Lung (tissue), 12 donors: ENCODE data around the gene GNS. TPM values are rescaled to one million over a fixed set of nuclear protein-coding genes. Genes with fewer than 3 reads are reported as not detected.

Experiments used
- ATAC-seq: fragments of 200-7000 bp; cut with Tn5 transposase; one replicate; pipeline ENCODE4 v1.9.1; 2020; ENCODE audit warnings: moderate number of reproducible peaks; ENCODE audit not compliant: insufficient read depth, low FRiP score
- DNase-seq, 3 donors: peaks; one replicate each; pipeline ENCODE4 v3.0.0-alpha.2; 2013 to 2017
- H3K27ac ChIP-seq, 2 donors: one replicate each; pipeline ENCODE4 v1.5.1; 2013; ENCODE audit warnings: mild to moderate bottlenecking in 2 of 2, moderate library complexity in 2 of 2, control low read depth in 1 of 2, inconsistent platforms in 1 of 2, low read depth in 1 of 2, low read length in 1 of 2
- H3K27me3 ChIP-seq, 3 donors: one replicate each; pipeline ENCODE4 v1.5.1; 2013; ENCODE audit warnings: low read length in 2 of 3; ENCODE audit not compliant: control insufficient read depth in 3 of 3, insufficient read depth in 3 of 3
- H3K36me3 ChIP-seq, 4 donors: one replicate each; pipeline ENCODE4 v1.5.1; 2013; ENCODE audit warnings: low read length in 4 of 4, mild to moderate bottlenecking in 1 of 4, moderate library complexity in 1 of 4; ENCODE audit not compliant: control insufficient read depth in 4 of 4, insufficient read depth in 4 of 4
- H3K4me1 ChIP-seq, 5 donors: one replicate each; pipeline ENCODE4 v1.5.1; 2013; ENCODE audit warnings: low read length in 5 of 5, mild to moderate bottlenecking in 2 of 5, moderate library complexity in 1 of 5; ENCODE audit not compliant: control insufficient read depth in 5 of 5, insufficient read depth in 5 of 5
- H3K4me3 ChIP-seq: one replicate; pipeline ENCODE4 v1.5.1; 2013; ENCODE audit warnings: mild to moderate bottlenecking, control low read depth, moderate library complexity
- H3K9ac ChIP-seq, 2 donors: one replicate each; pipeline ENCODE4 v1.5.1; 2013; ENCODE audit warnings: low read length in 2 of 2, control low read depth in 1 of 2; ENCODE audit not compliant: insufficient read depth in 1 of 2
- H3K9me3 ChIP-seq, 4 donors: one replicate each; pipeline ENCODE4 v1.5.1; 2013; ENCODE audit warnings: low read length in 3 of 4, mild to moderate bottlenecking in 1 of 4, moderate library complexity in 1 of 4; ENCODE audit not compliant: control insufficient read depth in 4 of 4, insufficient read depth in 3 of 4
- WGBS, 2 donors: extraction: QIAGEN DNeasy Blood & Tissue Kit; methylation state at CpG; one replicate each; pipeline ENCODE4 v1.1.7; 2013; 5-methylcytosine and 5-hydroxymethylcytosine counted together
- polyA plus RNA-seq, 2 donors: library from polyadenylated mRNA; stranded (reverse); fragments of 200-250 nt; gene quantifications; one replicate each; pipeline ENCODE4 v1.2.1, GENCODE V29; 2013
- total RNA-seq, 2 donors: library from RNA; depleted of rRNA in 1 of 2; stranded (reverse); fragments of >200 nt in 1 of 2; gene quantifications; one replicate each; pipeline ENCODE4 v1.2.1, GENCODE V29; 2014 to 2021
- TF ChIP-seq, protein P1 (sequence below): IDR thresholded peaks from 2 replicates; pipeline ENCODE4 v1.5.1; 2012; ENCODE audit warnings: mild to moderate bottlenecking; ENCODE audit errors: control extremely low read depth, extremely low read depth
- donor health status: control.
- donor health status: control.
- donor health status: Bipolar disorder and iron deficiency.
- donor health status: healthy.
- donor health status: DM: yes; HTN: yes; CAD: no.

The GNS gene
- total and polyA plus RNA-seq, 4 donors = 27.6 to 149 (median 139) TPM

DNA sequence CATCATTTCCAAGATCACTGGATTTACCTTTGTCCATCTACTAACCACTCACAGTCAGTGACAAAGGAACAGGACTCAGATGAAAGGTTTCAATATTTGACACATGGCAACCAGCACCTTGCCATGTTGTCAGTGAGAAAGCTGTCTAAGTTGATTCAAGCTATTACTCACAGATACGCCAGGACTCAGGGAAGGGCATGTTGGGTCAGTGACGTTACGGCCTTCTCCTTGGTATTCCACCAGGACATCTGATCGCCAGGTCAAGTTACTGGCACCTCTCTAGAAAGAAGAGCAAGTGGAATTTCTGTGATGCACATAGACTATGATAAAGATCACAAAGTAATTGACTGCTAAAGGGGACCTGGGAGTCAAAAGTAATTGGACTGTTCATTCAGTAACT is 36.4 kb downstream of the GNS start:
- Histone ChIP-seq H3K36me3 (peaks cover 21 to 47% (median 33%) of the 10 kb centered on the region in 4 donors), H3K27ac (no peak overlapping the region), H3K9me3 (no peaks in the 10 kb centered on the region), H3K9ac (no peak overlapping the region), H3K4me3 (no peak overlapping the region), H3K4me1 (peaks cover 0 to 1% (median 0%) of the 10 kb centered on the region in 5 donors), H3K27me3 (no peaks in the 10 kb centered on the region)
- TF ChIP-seq, protein P1, sequence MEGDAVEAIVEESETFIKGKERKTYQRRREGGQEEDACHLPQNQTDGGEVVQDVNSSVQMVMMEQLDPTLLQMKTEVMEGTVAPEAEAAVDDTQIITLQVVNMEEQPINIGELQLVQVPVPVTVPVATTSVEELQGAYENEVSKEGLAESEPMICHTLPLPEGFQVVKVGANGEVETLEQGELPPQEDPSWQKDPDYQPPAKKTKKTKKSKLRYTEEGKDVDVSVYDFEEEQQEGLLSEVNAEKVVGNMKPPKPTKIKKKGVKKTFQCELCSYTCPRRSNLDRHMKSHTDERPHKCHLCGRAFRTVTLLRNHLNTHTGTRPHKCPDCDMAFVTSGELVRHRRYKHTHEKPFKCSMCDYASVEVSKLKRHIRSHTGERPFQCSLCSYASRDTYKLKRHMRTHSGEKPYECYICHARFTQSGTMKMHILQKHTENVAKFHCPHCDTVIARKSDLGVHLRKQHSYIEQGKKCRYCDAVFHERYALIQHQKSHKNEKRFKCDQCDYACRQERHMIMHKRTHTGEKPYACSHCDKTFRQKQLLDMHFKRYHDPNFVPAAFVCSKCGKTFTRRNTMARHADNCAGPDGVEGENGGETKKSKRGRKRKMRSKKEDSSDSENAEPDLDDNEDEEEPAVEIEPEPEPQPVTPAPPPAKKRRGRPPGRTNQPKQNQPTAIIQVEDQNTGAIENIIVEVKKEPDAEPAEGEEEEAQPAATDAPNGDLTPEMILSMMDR = no peak
- WGBS, 2 donors = 96 to 99% methylated on average over 4 of the region's 4 CpGs
- no peak for DNase-seq
- ATAC-seq = no peak

DNA sequence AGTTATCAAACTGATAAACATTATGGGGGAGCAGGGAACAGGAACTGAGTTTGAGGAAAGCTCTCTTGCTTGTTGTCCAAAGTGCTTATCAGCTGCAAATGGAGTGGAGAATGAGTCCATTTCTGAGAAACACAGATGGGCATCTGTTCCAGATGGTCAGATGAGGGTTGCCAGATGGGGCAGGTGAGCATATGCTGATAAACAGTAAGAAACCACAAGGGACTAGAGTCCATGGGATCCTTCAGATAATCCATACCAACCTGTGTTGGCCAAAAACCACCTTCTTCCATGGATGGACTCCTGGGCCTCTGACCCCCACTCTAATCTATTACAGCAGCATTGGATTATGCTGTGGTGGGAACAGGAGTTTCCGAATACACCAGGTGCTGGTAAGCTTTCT is 38.3 kb downstream of the GNS start:
- ATAC-seq = no peak
- H3K9me3 ChIP-seq = no peaks in the 10 kb centered on the region
- H3K27me3 ChIP-seq = no peaks in the 10 kb centered on the region
- H3K36me3 ChIP-seq = peaks cover 29 to 45% (median 41%) of the 10 kb centered on the region in 4 donors
- DNase-seq = no peak
- no peak overlapping the region for H3K9ac ChIP-seq
- peaks cover 0 to 1% (median 0%) of the 10 kb centered on the region in 5 donors for H3K4me1 ChIP-seq
- H3K27ac ChIP-seq = no peak overlapping the region
- TF ChIP-seq, protein P1 = no peak
- 98 to 100% methylated on average over 1 of the region's 1 CpG for WGBS, 2 donors
- H3K4me3 ChIP-seq = no peak overlapping the region

DNA sequence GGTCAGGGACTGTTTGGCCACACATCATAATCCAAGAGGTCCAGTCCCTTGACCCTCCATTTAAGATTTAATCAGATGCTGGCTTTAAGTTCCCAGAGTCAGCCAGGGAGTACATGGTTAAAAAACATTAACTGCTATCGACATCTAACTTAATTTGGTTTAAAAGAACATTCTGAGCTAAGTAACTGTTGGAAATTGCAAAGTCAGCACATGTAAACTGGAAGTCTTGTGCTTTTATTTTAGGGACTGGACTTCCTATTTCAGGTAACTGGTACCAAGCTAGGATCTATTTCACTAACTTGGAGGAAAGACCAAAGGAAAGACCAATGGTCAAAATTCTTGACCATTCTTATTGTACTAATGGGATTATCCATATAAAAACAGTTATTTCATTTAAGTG is 40.6 kb downstream of the GNS start:
- H3K4me3 ChIP-seq = no peak overlapping the region
- ATAC-seq (no peak), DNase-seq (no peak)
- no peak overlapping the region for H3K9ac ChIP-seq
- H3K9me3 ChIP-seq = no peaks in the 10 kb centered on the region
- H3K27ac ChIP-seq = no peak overlapping the region
- H3K27me3 ChIP-seq = no peaks in the 10 kb centered on the region
- 72 to 91% methylated on average over 1 of the region's 1 CpG for WGBS, 2 donors
- H3K4me1 ChIP-seq = peaks cover 0 to 1% (median 0%) of the 10 kb centered on the region in 5 donors
- H3K36me3 ChIP-seq = peaks cover 35 to 51% (median 43%) of the 10 kb centered on the region in 4 donors
- TF ChIP-seq, protein P1 = no peak

DNA sequence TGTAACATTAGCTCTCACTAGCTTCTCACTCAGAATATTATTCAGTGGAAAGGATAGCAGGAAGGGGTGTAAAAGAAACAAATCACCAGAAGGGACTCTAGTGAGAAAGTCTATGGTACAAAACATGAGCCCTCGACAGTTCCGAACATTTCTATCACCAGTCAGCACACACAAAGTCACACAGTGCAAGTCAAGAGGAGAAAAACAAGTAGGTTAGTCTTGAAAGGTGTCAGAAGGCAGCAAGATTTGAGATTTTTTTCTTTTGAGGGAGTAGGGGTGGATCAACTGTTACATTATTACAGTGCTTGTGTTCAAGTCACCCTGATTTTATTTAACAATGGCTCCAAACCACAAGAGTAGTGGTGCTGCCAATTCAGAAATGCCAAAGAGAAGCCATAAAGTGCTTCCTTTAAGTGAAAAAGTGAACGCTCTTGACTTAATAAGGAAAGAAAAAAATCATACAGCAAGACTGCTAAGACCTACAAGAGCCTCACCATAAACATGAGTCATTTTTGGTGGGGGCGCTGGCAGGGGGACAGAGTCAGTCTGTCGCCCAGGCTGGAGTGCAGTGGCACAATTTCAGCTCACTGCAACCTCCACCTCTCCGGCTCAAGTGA is 42.3 kb downstream of the GNS start:
- ATAC-seq = no peak
- H3K36me3 ChIP-seq = peaks cover 31 to 45% (median 35%) of the 10 kb centered on the region in 4 donors
- DNase-seq = no peak
- no peaks in the 10 kb centered on the region for H3K27me3 ChIP-seq
- H3K9ac ChIP-seq = no peak overlapping the region
- no peak overlapping the region for H3K4me3 ChIP-seq
- WGBS, 2 donors = 96 to 98% methylated on average over 6 of the region's 6 CpGs
- no peak overlapping the region for H3K27ac ChIP-seq
- no peaks in the 10 kb centered on the region for H3K9me3 ChIP-seq
- TF ChIP-seq, protein P1 = no peak
- peaks cover 0 to 1% (median 0%) of the 10 kb centered on the region in 5 donors for H3K4me1 ChIP-seq
